Activated CD4-positive, alpha-beta memory T cell treated with anti-CD3 and anti-CD28 coated beads, Interleukin-2, amount 10 ng/mL, durations not matched to agents 7 days and 5 days (primary cell): Measurements from ENCODE around the gene ESR2. TPM values are rescaled to one million over a fixed set of nuclear protein-coding genes. Genes with fewer than 3 reads are reported as not detected.
"Not testable (repeated sequence)": the region's sequence is repeated elsewhere in the genome, so short reads cannot be mapped to it uniquely, and the experiment has no call there.

ENCODE experiments used
- CTCF ChIA-PET: fragments of 350-600 bp; sonication (Branson Sonifier 250); formaldehyde crosslinking; loops from one replicate; lab custom pipeline; 2021; ENCODE audit warnings: antibody characterized with exemption, inconsistent platforms; lab: Charles Lee
- POLR2A ChIA-PET: fragments of 350-600 bp; sonication (Branson Sonifier 250); formaldehyde crosslinking; loops from one replicate; lab custom pipeline; 2021; ENCODE audit warnings: antibody characterized with exemption; lab: Charles Lee
- DNase-seq: peaks from one replicate; pipeline ENCODE4 v3.0.0-alpha.2; 2020
- H3K27ac Mint-ChIP-seq: one replicate; pipeline ENCODE4 v1.8.0; 2021; ENCODE audit warnings: mild to moderate bottlenecking, mixed read lengths
- H3K27me3 Mint-ChIP-seq: one replicate; pipeline ENCODE4 v1.8.0; 2021; ENCODE audit warnings: mixed read lengths
- H3K36me3 Mint-ChIP-seq: one replicate; pipeline ENCODE4 v1.8.0; 2021; ENCODE audit warnings: low read depth, mixed read lengths
- H3K4me1 Mint-ChIP-seq: one replicate; pipeline ENCODE4 v1.8.0; 2021; ENCODE audit warnings: mixed read lengths
- H3K4me3 Mint-ChIP-seq: one replicate; pipeline ENCODE4 v1.8.0; 2021; ENCODE audit warnings: mild to moderate bottlenecking, mixed read lengths
- H3K9me3 Mint-ChIP-seq: one replicate; pipeline ENCODE4 v1.8.0; 2021; ENCODE audit warnings: mixed read lengths
- total RNA-seq, 2 experiments: library from RNA; stranded (reverse); gene quantifications; one replicate each; pipeline ENCODE4 v1.2.3, GENCODE V29; 2021

The ESR2 gene
- total RNA-seq, 2 experiments from 2014 or later: 0.13 to 0.18 TPM

DNA sequence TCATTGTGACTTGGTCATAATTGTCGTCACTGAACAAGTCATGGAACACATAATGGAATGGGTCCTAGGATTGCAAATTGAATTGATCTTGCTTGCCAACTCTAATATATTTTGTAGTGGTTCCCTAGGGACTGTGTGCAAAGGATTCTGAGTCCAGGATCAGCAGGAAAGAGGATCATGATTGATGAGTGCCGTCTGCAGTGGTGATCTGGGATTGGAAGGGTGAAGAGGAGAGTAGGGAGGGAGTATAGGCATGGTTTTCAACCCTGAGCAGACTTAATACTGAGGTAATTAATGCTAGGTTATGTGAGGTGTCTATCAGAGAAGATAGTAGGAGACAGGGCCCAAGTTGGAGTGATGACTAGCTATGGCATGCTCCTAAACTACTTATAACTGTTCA lies 168.9 kb downstream of the ESR2 start:
- no peaks in the 10 kb centered on the region for H3K27me3 Mint-ChIP-seq
- H3K36me3 Mint-ChIP-seq: peaks cover 58% of the 10 kb centered on the region
- peaks cover 1% of the 10 kb centered on the region for H3K4me1 Mint-ChIP-seq
- H3K9me3 Mint-ChIP-seq: no peaks in the 10 kb centered on the region
- H3K4me3 Mint-ChIP-seq: no peak overlapping the region
- CTCF ChIA-PET: interaction anchor here (0.6 kb wide), 1 partner anchor 451 kb away, joined by 3 read pairs; no protein-coding TSS in a partner anchor
- DNase-seq: no peak
- POLR2A ChIA-PET: no interaction called here
- H3K27ac Mint-ChIP-seq: no peak overlapping the region

DNA sequence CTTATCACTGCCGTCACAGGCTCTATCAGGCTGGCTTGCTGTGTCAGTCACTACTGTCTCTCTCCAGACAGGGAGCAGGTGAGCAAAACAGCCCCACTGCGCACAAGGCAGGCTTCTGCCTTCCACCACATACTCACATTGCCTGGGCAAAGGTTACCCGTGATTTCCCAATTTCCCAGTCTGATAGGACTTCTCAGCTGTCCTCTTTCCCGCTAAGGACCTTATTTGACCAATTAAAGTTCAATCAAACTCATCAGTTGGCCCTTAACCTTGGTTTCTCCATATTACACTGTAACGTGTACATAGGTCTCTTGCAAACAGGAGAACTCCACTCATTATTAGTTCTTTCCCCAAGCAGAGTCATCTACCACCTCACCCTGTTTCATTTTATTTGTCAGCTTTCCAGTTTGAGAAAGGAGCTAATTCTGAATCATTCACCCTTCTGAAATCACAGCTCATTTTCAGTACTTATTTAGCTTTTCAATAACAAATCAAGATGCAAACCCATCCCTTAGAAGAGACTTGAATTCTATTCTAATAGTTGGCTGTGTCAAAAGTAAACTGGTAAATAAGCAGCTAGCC lies 170.8 kb downstream of the ESR2 start:
- no peak for DNase-seq
- peaks cover 3% of the 10 kb centered on the region for H3K4me1 Mint-ChIP-seq
- H3K9me3 Mint-ChIP-seq: no peaks in the 10 kb centered on the region
- no peak overlapping the region for H3K27ac Mint-ChIP-seq
- peaks cover 57% of the 10 kb centered on the region for H3K36me3 Mint-ChIP-seq
- no peaks in the 10 kb centered on the region for H3K27me3 Mint-ChIP-seq
- no peak overlapping the region for H3K4me3 Mint-ChIP-seq
- CTCF ChIA-PET: interaction anchor here (0.7 to 1.9 kb wide), 2 partner anchors 21 to 180 kb away, joined by 3 to 7 read pairs; no protein-coding TSS in a partner anchor
- POLR2A ChIA-PET: interaction anchor here (1.2 kb wide), 1 partner anchor 110 kb away, joined by 3 read pairs; no protein-coding TSS in a partner anchor

DNA sequence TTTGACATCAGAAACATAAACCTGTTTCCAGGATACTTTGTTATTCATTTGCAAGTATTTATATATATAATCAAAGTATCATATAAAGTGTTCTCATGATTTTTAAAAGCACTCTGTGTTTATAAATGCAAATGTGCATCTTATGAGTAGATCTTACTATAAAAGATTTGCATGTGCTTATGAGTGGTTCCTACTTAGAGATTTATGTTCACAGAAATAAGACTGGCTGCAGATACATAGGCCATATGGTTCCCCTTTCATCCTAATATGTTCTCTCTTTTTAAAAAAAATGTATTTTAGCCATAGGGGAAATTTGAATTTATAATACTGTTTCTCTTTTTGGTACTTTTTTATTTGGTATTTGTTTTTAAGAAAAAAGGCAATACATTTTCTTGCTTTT lies 174.2 kb downstream of the ESR2 start:
- no peak for DNase-seq
- Mint-ChIP-seq H3K9me3 (no peaks in the 10 kb centered on the region), H3K27ac (no peak overlapping the region), H3K36me3 (peaks cover 38% of the 10 kb centered on the region), H3K27me3 (no peaks in the 10 kb centered on the region), H3K4me1 (peaks cover 3% of the 10 kb centered on the region), H3K4me3 (no peak overlapping the region)
- ChIA-PET POLR2A (no interaction called here), CTCF (no interaction called here)

DNA sequence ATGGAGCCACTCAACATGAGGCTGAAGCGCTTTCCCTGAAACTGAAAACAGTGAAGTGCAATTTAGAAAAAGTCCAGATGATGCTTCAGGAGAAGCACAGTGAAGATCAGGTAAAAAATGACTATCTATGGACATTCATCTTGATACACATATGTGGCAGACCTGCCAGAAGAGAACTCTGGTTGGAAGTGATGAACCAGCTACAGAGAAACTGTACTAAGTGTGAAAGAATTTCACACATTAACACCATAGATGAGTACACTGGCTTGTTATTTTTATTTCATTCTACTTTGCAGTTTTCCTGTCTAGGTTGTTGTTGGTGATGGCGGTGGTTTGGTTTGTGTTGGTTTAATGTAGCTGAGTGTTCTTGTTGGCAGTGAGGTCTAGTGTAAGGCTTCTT lies 174.7 kb downstream of the ESR2 start:
- H3K4me1 Mint-ChIP-seq: peaks cover 3% of the 10 kb centered on the region
- no peaks in the 10 kb centered on the region for H3K9me3 Mint-ChIP-seq
- peaks cover 38% of the 10 kb centered on the region for H3K36me3 Mint-ChIP-seq
- ChIA-PET POLR2A (no interaction called here), CTCF (no interaction called here)
- no peak overlapping the region for H3K27ac Mint-ChIP-seq
- H3K4me3 Mint-ChIP-seq: no peak overlapping the region
- no peak for DNase-seq
- no peaks in the 10 kb centered on the region for H3K27me3 Mint-ChIP-seq

DNA sequence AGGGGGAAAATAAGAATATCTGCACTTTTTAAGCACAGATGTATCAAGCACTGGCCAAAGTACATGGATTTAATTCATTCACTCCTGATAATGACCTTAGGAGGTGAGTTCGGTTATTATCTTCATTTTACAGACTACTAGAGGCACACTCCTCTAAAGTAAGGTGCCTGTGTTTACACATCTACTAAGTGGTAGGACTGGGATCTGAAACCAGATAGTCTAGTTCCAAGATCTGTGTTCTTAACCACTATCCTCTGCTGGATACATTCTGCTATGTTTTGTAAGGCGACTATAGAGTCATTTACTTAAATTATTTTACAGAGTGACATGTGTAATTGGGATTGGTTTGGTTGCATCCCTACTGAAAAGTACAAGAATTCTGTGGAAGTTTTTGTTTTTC lies 175.3 kb downstream of the ESR2 start:
- ChIA-PET CTCF (no interaction called here), POLR2A (no interaction called here)
- Mint-ChIP-seq H3K27me3 (no peaks in the 10 kb centered on the region), H3K4me3 (no peak overlapping the region), H3K27ac (no peak overlapping the region), H3K36me3 (peaks cover 43% of the 10 kb centered on the region), H3K9me3 (no peaks in the 10 kb centered on the region), H3K4me1 (peaks cover 8% of the 10 kb centered on the region)
- DNase-seq: no peak

DNA sequence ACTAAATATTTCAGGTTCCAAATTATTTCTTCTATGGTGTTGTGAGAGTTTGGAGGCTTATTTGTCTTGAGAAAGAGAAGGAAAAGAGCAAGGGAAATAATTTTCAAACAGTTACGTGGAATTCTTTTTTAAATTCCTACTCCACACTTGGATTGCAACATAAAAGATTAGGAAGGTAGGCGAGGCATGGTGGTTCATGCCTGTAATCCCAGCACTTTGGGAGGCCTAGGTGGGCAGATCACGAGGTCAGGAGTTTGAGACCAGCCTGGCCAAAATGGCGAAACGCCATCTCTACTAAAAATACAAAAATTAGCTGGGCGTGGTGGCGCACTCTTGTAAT lies 175.8 kb downstream of the ESR2 start:
- H3K4me1 Mint-ChIP-seq, H3K9me3 Mint-ChIP-seq, POLR2A ChIA-PET, DNase-seq, CTCF ChIA-PET, H3K27ac Mint-ChIP-seq, H3K27me3 Mint-ChIP-seq, H3K4me3 Mint-ChIP-seq: not testable (repeated sequence)
- peaks cover 41% of the 10 kb centered on the region for H3K36me3 Mint-ChIP-seq

DNA sequence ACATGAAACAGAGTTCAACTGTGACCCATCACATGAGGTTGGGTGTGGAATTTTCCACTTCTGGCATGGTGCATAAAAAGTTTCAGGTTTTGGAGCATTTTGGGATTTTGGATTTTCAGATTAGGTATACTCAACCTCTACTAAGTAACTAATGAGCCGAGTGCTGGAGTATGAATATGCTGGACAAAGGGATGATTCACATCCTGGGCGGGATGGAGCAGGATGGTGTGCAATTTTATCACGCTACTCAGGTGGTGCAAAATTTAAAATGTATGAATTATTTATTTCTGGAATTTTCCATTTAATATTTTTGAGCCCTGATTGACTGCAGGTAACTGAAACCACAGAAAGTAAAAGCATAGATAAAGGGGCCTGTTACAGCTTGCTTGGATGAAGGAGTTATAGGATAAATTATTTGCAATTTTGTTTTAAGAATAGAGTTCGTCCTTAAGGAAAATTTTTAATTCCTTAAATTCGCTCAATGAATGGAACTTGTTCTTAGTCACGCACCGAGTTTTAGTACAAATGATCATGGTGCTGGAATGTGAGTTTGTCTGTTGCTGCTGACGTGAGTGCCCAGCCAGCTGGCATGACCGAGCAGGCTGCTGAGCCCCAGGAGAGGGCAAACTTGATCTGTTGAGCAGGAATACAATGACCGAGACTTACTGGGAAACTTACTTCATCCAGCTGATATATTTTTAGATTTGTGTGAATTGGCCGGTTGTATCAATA lies 176.3 kb downstream of the ESR2 start:
- CTCF ChIA-PET: no interaction called here
- Mint-ChIP-seq H3K36me3 (peaks cover 41% of the 10 kb centered on the region), H3K27ac (no peak overlapping the region), H3K27me3 (no peaks in the 10 kb centered on the region), H3K9me3 (no peaks in the 10 kb centered on the region), H3K4me3 (no peak overlapping the region), H3K4me1 (peaks cover 6% of the 10 kb centered on the region)
- DNase-seq: no peak
- POLR2A ChIA-PET: no interaction called here

DNA sequence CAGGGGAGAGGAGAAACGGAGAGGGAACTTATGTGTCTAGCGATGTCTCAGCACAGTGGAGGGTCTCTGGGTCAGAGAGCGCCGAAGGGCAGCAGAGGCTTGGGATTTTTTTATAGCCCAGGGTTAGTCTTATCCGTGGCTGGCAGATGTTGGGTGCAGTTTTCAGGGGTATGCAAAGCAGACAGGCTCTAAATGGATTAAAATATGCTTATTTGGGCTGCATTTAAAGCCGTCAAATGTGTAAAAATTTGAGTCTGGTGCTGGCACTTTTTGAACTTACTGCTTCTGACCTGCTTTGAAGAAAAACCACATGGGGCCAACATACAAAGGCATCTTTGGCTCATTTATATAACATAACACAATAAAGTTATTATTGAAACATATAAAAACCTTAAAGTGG lies 178.8 kb downstream of the ESR2 start:
- no peak overlapping the region for H3K4me3 Mint-ChIP-seq
- no peak for DNase-seq
- H3K36me3 Mint-ChIP-seq: peaks cover 32% of the 10 kb centered on the region
- H3K27me3 Mint-ChIP-seq: no peaks in the 10 kb centered on the region
- no peaks in the 10 kb centered on the region for H3K9me3 Mint-ChIP-seq
- ChIA-PET CTCF (no interaction called here), POLR2A (no interaction called here)
- H3K27ac Mint-ChIP-seq: no peak overlapping the region
- peaks cover 6% of the 10 kb centered on the region for H3K4me1 Mint-ChIP-seq

DNA sequence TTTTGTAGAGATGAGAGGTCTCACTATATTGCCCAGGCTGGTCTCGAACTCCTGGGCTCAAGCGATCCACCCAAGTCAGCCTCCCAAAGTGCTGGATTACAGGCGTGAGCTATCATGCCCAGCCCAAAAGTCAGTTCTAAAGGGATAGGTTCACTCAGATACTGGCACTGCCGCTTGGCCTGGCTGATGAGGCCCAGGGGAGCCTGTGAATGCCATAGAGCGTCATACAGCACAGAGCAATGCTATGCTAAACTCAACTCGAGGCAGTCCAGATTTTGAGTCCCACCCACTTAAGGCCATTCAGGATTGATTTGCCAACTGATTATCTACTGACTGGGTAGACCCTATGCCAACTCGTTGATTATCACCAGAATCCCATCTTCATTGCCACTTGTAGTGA lies 179.4 kb downstream of the ESR2 start:
- no peak overlapping the region for H3K4me3 Mint-ChIP-seq
- no peaks in the 10 kb centered on the region for H3K27me3 Mint-ChIP-seq
- peaks cover 32% of the 10 kb centered on the region for H3K36me3 Mint-ChIP-seq
- ChIA-PET POLR2A (no interaction called here), CTCF (no interaction called here)
- no peaks in the 10 kb centered on the region for H3K9me3 Mint-ChIP-seq
- peaks cover 6% of the 10 kb centered on the region for H3K4me1 Mint-ChIP-seq
- H3K27ac Mint-ChIP-seq: no peak overlapping the region
- no peak for DNase-seq

DNA sequence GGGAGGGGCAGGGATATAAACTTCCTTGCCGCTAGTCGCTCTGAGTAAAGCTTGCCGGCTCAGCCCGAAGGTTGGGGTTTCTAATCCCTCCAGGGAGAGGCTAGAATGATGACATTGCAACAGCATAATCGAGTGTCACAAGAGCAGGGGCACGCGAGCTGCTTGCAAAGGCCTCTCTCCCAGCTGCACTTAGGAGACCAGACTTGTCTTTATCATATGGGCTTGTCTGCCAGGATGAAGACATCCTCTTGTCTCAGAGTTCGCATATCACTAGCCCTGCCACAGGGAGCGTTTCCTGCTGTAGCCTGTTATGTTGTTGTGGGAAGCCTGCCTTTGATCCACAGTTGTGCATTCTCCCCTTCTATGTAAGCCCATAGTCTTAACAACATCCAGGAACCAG lies 180.0 kb downstream of the ESR2 start:
- DNase-seq: no peak
- peaks cover 26% of the 10 kb centered on the region for H3K36me3 Mint-ChIP-seq
- POLR2A ChIA-PET: no interaction called here
- H3K27ac Mint-ChIP-seq: no peak overlapping the region
- no peaks in the 10 kb centered on the region for H3K27me3 Mint-ChIP-seq
- no peak overlapping the region for H3K4me3 Mint-ChIP-seq
- H3K9me3 Mint-ChIP-seq: no peaks in the 10 kb centered on the region
- peaks cover 5% of the 10 kb centered on the region for H3K4me1 Mint-ChIP-seq
- CTCF ChIA-PET: no interaction called here

DNA sequence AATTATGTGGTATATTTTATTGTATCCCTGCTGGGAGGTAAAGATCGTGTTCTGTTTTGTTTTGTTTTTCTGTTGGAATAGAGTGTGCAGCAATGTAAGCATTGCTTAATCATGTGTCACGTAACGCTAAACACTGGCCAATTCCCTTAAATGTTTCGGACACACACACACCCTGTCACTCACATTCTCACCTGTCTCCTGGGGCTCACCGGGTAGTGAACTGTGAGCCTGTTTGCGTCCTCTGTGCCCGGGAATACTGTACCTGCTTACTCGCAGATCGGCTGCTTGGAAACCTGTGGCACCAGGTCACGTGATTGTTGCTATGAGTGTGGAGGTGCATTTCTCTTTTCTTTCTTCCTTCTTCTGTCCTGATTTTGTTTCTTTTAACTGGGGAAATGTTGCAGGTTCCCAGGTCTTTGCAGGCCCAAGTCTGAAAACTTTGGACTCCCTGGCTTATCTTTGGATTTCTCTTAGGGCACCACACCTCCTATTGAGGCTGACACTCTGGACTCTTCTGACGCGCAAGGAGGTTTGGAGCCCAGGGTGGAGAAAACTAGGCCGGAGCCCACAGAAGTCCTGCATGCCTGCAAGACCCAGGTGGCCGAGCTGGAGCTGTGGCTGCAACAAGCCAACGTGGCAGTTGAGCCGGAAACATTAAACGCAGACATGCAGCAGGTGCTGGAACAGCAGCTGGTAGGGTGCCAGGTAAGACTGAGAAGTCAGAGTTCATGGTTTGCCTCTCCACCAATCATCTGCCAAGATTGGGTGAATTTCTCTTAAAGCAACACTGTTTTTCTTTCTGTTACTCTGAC lies 181.1 kb downstream of the ESR2 start:
- POLR2A ChIA-PET: no interaction called here
- H3K4me1 Mint-ChIP-seq: peaks cover 5% of the 10 kb centered on the region

DNA sequence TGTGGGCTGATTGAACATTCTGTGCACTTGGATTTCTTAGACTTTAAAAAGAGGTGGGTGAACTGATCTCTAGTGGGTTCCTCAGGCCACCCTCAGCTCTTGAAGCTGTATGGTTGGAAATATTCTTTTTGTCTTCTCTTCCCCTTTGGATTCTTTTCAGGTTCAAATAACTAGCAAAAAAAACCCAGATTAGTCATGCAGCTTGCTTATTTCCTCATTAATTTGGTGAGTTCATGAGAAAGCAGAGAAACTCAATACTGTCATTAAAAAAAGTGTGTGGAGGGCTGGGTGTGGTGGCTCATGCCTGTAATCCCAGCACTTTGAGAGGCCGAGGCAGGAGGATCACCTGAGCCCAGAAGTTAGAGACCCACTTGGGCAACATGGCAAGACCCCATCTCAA lies 183.4 kb downstream of the ESR2 start:
- H3K9me3 Mint-ChIP-seq: no peaks in the 10 kb centered on the region
- no peak overlapping the region for H3K4me3 Mint-ChIP-seq
- no peak overlapping the region for H3K27ac Mint-ChIP-seq
- H3K4me1 Mint-ChIP-seq: peaks cover 5% of the 10 kb centered on the region
- peaks cover 33% of the 10 kb centered on the region for H3K36me3 Mint-ChIP-seq
- no peak for DNase-seq
- POLR2A ChIA-PET: no interaction called here
- CTCF ChIA-PET: interaction anchor here (1.3 kb wide), 1 partner anchor 85 kb away, joined by 4 read pairs; no protein-coding TSS in a partner anchor
- no peaks in the 10 kb centered on the region for H3K27me3 Mint-ChIP-seq

More for the DNA sequence above, 181.1 kb downstream of the ESR2 start:
- no peak for DNase-seq
- CTCF ChIA-PET: no interaction called here
- Mint-ChIP-seq H3K9me3 (no peaks in the 10 kb centered on the region), H3K36me3 (peaks cover 26% of the 10 kb centered on the region), H3K27ac (no peak overlapping the region), H3K27me3 (no peaks in the 10 kb centered on the region), H3K4me3 (no peak overlapping the region)
